Fibroblast of pulmonary artery (primary cell): ENCODE results near the gene CPNE4.

Source experiments
- DNase-seq: peaks from one replicate; pipeline ENCODE4 v3.0.0-alpha.2; 2010; ENCODE audit warnings: low read depth
- H3K4me3 ChIP-seq: replicated peaks from 2 replicates; pipeline ENCODE4 v1.5.1; 2011; ENCODE audit warnings: low read depth, mild to moderate bottlenecking, control low read depth, low read length, moderate library complexity
- TF ChIP-seq, protein P1 (sequence below): IDR thresholded peaks from 2 replicates; pipeline ENCODE4 v1.5.1; 2011; ENCODE audit warnings: mild to moderate bottlenecking, control low read depth, low read length, inconsistent platforms; ENCODE audit errors: missing control alignments

CPNE4 gene

DNA sequence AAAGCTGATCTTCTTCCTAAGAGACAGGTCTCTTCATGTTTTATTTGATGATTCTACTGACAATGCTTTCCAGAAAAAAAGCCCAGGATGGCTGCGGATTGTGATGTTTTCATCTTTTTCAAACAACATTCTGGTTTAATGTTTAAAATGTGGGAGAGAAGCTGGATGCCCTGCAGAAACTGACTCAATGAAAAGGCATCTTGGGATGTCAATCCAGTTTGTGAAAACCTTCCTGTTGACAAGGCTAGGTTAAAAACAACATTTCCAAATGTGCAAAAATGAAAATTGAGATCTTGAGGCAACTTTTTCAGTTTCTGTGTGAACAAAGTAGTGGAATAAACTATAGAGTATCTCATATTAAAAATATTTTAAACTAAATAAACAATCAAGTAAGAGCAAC is 376.0 kb downstream of the CPNE4 start:
- no peak overlapping the region for H3K4me3 ChIP-seq
- TF ChIP-seq, protein P1, sequence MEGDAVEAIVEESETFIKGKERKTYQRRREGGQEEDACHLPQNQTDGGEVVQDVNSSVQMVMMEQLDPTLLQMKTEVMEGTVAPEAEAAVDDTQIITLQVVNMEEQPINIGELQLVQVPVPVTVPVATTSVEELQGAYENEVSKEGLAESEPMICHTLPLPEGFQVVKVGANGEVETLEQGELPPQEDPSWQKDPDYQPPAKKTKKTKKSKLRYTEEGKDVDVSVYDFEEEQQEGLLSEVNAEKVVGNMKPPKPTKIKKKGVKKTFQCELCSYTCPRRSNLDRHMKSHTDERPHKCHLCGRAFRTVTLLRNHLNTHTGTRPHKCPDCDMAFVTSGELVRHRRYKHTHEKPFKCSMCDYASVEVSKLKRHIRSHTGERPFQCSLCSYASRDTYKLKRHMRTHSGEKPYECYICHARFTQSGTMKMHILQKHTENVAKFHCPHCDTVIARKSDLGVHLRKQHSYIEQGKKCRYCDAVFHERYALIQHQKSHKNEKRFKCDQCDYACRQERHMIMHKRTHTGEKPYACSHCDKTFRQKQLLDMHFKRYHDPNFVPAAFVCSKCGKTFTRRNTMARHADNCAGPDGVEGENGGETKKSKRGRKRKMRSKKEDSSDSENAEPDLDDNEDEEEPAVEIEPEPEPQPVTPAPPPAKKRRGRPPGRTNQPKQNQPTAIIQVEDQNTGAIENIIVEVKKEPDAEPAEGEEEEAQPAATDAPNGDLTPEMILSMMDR, result no peak
- no peak for DNase-seq

DNA sequence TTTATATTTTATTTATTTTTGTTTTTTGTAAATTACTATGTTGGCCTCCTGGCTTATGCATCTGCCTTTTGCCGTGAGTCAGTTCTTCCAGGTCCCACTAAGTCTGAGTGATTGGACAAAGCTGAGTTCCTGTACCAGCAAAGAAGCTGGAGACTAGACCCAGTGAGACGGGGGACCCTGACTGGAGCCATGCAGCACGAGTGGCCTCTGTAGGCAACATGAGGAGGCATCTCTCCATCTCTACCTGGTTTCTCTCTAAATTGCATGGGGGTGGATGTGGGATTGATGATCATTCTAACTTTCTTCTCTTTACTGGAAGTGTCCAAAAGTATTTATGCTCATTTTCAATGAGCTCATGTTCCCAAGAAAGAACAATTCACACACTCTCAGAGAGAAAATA is 376.7 kb downstream of the CPNE4 start:
- H3K4me3 ChIP-seq, result no peak overlapping the region
- no peak for DNase-seq
- TF ChIP-seq, protein P1, result peak; percentile 2

DNA sequence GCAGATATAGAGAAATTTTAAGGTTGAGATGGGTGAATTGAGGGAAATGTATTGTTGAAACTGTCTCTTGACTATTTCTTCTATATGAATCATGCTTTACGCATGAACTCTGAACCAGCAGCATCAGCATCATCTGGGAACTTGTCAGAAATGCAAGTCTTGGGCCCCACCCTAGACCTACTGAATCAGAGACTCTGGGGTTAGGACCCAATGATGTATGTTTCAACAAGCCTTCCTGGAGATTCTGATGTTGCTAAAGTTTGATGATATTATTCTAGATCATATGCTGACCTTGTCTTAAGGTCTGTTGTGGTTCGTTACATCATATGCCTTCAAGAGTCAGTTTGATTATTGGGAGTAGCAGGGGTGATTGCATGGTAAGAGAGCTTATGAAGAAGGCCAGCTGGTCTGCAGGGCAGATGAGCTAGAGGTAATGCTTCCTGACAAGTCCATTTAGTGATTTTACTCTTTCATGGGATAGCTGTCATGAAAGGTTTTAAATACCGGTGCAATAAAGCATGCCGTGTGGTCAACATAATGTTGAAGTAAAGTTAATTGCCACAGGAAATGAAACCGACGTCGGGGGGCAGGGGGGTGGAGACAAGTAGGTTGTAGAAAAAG is 379.6 kb downstream of the CPNE4 start:
- H3K4me3 ChIP-seq, result no peak overlapping the region
- TF ChIP-seq, protein P1, result no peak
- no peak for DNase-seq

DNA sequence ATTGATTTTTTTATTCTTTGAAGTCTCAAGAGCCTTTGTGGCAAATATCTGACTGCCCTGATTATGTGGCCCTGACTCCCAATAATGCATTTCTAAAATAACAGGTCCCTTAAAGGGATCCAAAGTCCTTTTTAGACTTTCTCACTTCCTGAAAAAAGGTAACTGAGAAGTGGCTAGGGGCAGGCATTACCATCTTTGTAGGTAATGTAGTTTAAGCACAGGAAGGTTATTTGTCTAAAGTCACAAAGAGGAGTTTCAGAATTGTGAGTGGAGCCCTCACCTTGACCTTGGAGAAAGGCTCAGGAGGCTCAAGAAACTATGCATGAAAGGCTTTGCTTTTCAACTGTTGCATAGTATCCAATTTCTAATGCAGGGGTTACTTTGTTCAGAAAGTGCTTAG is 389.2 kb downstream of the CPNE4 start:
- DNase-seq, result no peak
- TF ChIP-seq, protein P1, result no peak
- no peak overlapping the region for H3K4me3 ChIP-seq

DNA sequence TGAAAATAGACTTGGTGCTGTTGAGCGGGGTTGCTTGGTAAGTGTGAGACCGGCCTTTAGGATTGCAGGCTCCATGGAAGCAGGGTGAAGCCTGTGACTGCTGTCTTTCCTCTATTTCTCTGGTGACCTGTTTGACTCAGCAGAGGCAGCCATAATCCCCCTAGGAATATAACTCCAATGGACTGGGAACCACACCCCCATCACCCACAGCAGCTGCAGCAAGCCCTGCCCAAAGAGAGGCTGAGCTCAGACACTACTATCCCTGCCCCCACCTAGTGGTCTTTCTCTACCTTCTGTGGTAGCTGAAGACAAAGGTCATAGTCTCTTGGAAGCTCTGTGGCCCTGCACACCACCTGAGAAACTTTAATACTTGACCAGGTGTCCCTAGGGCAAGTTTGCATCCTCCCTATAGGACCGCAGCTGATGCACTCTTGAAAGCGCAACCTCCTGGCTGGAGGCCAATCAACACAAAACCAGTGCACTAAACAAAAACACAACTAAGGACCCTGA is 398.5 kb downstream of the CPNE4 start:
- no peak overlapping the region for H3K4me3 ChIP-seq
- TF ChIP-seq, protein P1, result no peak
- DNase-seq, result no peak

DNA sequence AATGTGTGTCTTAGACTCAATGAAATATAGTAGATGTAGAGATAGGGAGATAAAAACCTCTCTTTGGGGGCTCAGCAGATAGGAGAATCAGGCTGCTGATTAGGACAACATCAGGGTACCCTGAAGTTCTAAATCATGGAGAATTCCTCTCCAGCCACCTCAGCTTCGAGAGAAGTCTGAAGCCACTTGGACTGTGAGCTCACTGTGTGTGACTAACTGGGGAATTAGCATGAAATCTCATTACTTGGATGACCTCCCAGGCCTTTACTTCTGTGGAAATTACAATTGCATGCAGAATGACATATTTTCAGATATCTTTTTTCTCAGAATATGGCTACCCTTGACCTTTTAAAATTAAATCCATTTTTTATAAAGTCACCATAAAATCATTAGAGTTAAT is 404.0 kb downstream of the CPNE4 start:
- no peak overlapping the region for H3K4me3 ChIP-seq
- TF ChIP-seq, protein P1, result no peak
- DNase-seq, result no peak

DNA sequence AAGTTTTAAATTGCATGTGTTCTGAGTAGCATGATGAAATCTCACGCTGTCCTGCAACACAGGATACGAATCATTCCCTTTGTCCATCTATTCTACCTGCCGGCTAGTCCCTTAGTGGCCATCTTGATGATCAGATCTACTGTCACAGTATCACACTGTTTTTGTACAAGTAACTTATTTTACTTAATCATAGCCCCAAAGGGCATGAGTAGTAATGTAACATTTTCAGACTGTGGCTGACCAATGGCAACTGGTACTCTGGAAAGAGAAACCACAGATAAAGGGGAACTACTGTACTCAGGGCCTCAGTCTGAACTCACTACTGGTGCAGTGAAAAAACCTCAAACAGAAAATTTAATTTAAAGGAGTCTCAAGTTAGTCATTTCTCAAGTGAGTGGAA is 404.7 kb downstream of the CPNE4 start:
- no peak overlapping the region for H3K4me3 ChIP-seq
- TF ChIP-seq, protein P1, result no peak
- peak; percentile 7 for DNase-seq
